ENCODE measurements around the gene SPTLC3.
"Not testable (repeated sequence)": the region's sequence is repeated elsewhere in the genome, so short reads cannot be mapped to it uniquely, and the experiment has no call there.

SPTLC3 gene

GRCh38 chr20:13008761-13009681 lies at the start of gene SPTLC3:
SPTLC3 (plus strand) TSS chr20:13008972; CDS start chr20:13009268, 296 bp downstream.
- DNase-seq: no peak

GRCh38 chr20:12961725-12962124 lies 47.0 kb upstream of the SPTLC3 start:
- DNase-seq: no peak

- no peak for DNase-seq
These were observed 45.9 kb upstream of the SPTLC3 start for GRCh38 chr20:12962895-12963294.

GRCh38 chr20:12963416-12963815 lies 45.4 kb upstream of the SPTLC3 start:
- no peak for DNase-seq

- no peak for DNase-seq
These were observed 43.4 kb upstream of the SPTLC3 start for GRCh38 chr20:12965212-12965869.

GRCh38 chr20:12965870-12966251 lies 42.9 kb upstream of the SPTLC3 start:
- DNase-seq: no peak

GRCh38 chr20:12966468-12967085 lies 42.2 kb upstream of the SPTLC3 start:
- DNase-seq: no peak

- DNase-seq: no peak
These were observed 40.8 kb upstream of the SPTLC3 start for GRCh38 chr20:12967932-12968331.

GRCh38 chr20:12968472-12968871 lies 40.3 kb upstream of the SPTLC3 start:
- no peak for DNase-seq

- no peak for DNase-seq
These were observed 39.6 kb upstream of the SPTLC3 start for GRCh38 chr20:12969071-12969669.

- no peak for DNase-seq
These were observed 38.4 kb upstream of the SPTLC3 start for GRCh38 chr20:12970372-12970821.

- no peak for DNase-seq
These were observed 32.8 kb upstream of the SPTLC3 start for GRCh38 chr20:12975833-12976608.

- no peak for DNase-seq
These were observed 32.0 kb upstream of the SPTLC3 start for GRCh38 chr20:12976720-12977309.

GRCh38 chr20:12977328-12978125 lies 31.2 kb upstream of the SPTLC3 start:
- no peak for DNase-seq

- no peak for DNase-seq
These were observed 30.7 kb upstream of the SPTLC3 start for GRCh38 chr20:12978126-12978394.

- no peak for DNase-seq
These were observed 29.9 kb upstream of the SPTLC3 start for GRCh38 chr20:12978613-12979495.

- DNase-seq: not testable (repeated sequence)
These were observed 29.1 kb upstream of the SPTLC3 start for GRCh38 chr20:12979713-12980112.

- no peak for DNase-seq
These were observed 26.7 kb upstream of the SPTLC3 start for GRCh38 chr20:12982098-12982497.

GRCh38 chr20:12984069-12984765 lies 24.6 kb upstream of the SPTLC3 start:
- DNase-seq: peak; percentile 23

- DNase-seq: no peak
These were observed 23.9 kb upstream of the SPTLC3 start for GRCh38 chr20:12984863-12985262.
